G401 (cell line): ENCODE results near the gene TIAM1. TPM values are rescaled to one million over a fixed set of nuclear protein-coding genes. Genes with fewer than 3 reads are reported as not detected.

Source experiments
- DNase-seq: peaks from one replicate; pipeline ENCODE4 v3.0.0-alpha.2; 2015; ENCODE audit warnings: low spot score
- in situ Hi-C: cut with HindIII; loops from 2 replicates; pipeline ENCODE4 v1.10.0; 2016; ENCODE audit warnings: low sequenced_read_pairs, mixed read lengths
- total RNA-seq: library from RNA; depleted of rRNA; stranded (reverse); fragments of >200 nt; shearing (Covaris generic); gene quantifications from 2 replicates; pipeline ENCODE4 v1.2.3, GENCODE V29; 2014

The TIAM1 gene
- total RNA-seq, 1 experiment from 2014 or later: 0.03 TPM

- DNase-seq: no peak
- in situ Hi-C loops: no loop called here
Observed at GRCh38 chr21:31075848-31076247, 268.2 kb downstream of the TIAM1 start.

GRCh38 chr21:31072533-31072932, 271.5 kb downstream of the TIAM1 start:
- in situ Hi-C loops: no loop called here

More at GRCh38 chr21:31072533-31072932, 271.5 kb downstream of the TIAM1 start:
- DNase-seq: no peak
